Progenitor cell of endocrine pancreas (in vitro differentiated cells): Measurements from ENCODE around the gene TP53TG5. TPM values are rescaled to one million over a fixed set of nuclear protein-coding genes. Genes with fewer than 3 reads are reported as not detected.

Source experiments
- DNase-seq: peaks from one replicate; pipeline ENCODE4 v3.0.0; 2021; ENCODE audit warnings: low spot score; ENCODE audit not compliant: unreplicated experiment
- H3K27ac Mint-ChIP-seq: 2 replicates; pipeline ENCODE4 v1.8.0; 2021; ENCODE audit warnings: mild to moderate bottlenecking, moderate library complexity, mixed read lengths
- H3K27me3 Mint-ChIP-seq: 2 replicates; pipeline ENCODE4 v1.8.0; 2021; ENCODE audit warnings: mixed read lengths
- H3K36me3 Mint-ChIP-seq: 2 replicates; pipeline ENCODE4 v1.8.0; 2022; ENCODE audit warnings: mixed read lengths; ENCODE audit not compliant: insufficient read depth
- H3K4me1 Mint-ChIP-seq: 2 replicates; pipeline ENCODE4 v1.8.0; 2021; ENCODE audit warnings: low read depth, mixed read lengths
- H3K4me3 Mint-ChIP-seq: 2 replicates; pipeline ENCODE4 v1.8.0; 2021; ENCODE audit warnings: low read depth, mild to moderate bottlenecking, moderate library complexity, mixed read lengths
- H3K9me3 Mint-ChIP-seq: 2 replicates; pipeline ENCODE4 v1.8.0; 2021; ENCODE audit warnings: low read depth, mixed read lengths
- microRNA-seq: library from miRNA; unstranded; fragments of <30 nt; microRNA quantifications from one replicate; pipeline ENCODE4 v1.1.0, GENCODE V29; 2020; ENCODE audit warnings: borderline number of aligned reads; ENCODE audit not compliant: unreplicated experiment
- total RNA-seq: library from RNA; stranded (reverse); gene quantifications from 2 replicates; pipeline ENCODE4 v1.2.1, GENCODE V29; 2021
- TF ChIP-seq, protein P1 (sequence below): fragments of 200-600 bp; sonication (generic); IDR thresholded peaks from one replicate; pipeline ENCODE4 v1.5.0; 2021; ENCODE audit warnings: antibody characterized with exemption, mild to moderate bottlenecking; ENCODE audit not compliant: unreplicated experiment

The TP53TG5 gene
- total RNA-seq, 1 donor from 2014 or later = not detected

DNA sequence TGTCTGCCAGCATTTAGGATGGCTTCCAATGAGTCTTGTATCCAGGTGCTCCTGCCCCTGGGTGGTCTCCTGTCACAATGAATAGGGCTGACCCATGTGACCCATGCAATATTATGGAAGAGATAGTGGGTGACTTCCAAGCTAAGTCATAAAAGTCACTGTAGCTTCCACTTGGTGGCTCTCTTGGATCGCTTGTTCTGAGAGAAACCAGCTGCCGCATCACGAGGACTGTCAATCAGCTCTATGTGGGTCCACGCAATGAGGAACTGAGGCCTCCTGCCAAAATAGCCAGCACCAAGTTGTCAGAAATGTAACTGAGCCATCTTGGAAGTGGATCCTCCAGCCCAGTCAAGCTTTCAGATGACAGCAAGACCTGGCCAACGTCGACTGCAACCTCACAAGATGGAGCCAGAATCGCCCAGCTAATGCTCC is 55.2 kb downstream of the TP53TG5 start:
- no peak for DNase-seq
- peaks cover 7% of the 10 kb centered on the region for H3K4me1 Mint-ChIP-seq
- H3K27me3 Mint-ChIP-seq = peaks cover 4% of the 10 kb centered on the region
- no peaks in the 10 kb centered on the region for H3K9me3 Mint-ChIP-seq
- H3K36me3 Mint-ChIP-seq = peaks cover 8% of the 10 kb centered on the region
- no peak overlapping the region for H3K4me3 Mint-ChIP-seq
- TF ChIP-seq, protein P1, sequence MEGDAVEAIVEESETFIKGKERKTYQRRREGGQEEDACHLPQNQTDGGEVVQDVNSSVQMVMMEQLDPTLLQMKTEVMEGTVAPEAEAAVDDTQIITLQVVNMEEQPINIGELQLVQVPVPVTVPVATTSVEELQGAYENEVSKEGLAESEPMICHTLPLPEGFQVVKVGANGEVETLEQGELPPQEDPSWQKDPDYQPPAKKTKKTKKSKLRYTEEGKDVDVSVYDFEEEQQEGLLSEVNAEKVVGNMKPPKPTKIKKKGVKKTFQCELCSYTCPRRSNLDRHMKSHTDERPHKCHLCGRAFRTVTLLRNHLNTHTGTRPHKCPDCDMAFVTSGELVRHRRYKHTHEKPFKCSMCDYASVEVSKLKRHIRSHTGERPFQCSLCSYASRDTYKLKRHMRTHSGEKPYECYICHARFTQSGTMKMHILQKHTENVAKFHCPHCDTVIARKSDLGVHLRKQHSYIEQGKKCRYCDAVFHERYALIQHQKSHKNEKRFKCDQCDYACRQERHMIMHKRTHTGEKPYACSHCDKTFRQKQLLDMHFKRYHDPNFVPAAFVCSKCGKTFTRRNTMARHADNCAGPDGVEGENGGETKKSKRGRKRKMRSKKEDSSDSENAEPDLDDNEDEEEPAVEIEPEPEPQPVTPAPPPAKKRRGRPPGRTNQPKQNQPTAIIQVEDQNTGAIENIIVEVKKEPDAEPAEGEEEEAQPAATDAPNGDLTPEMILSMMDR = no peak
- H3K27ac Mint-ChIP-seq = no peak overlapping the region

Small RNAs within 50 kb of the gene (microRNA-seq; reads per million reads assigned to microRNA genes)
- gene MIR6812 = not detected

Other genes with a start within 250 kb of the TP53TG5 start
- not detected in 2 replicates for gene PI3, start 203.4 kb downstream of the TP53TG5 start, total RNA-seq
- gene SEMG1, start 171.3 kb downstream of the TP53TG5 start, total RNA-seq = not detected in 2 replicates
- gene SEMG2, start 157.0 kb downstream of the TP53TG5 start, total RNA-seq = not detected in 2 replicates
- gene SLPI, start 123.8 kb downstream of the TP53TG5 start, total RNA-seq = not detected in 2 replicates
- 1.4 and 1.5 TPM in 2 replicates for gene RBPJL, start 71.5 kb downstream of the TP53TG5 start, total RNA-seq
- 0.20 TPM in 1 of 2 replicates, not detected in the other for gene MATN4, start 70.0 kb downstream of the TP53TG5 start, total RNA-seq
- 112 and 121 TPM in 2 replicates for gene SDC4, start 29.9 kb downstream of the TP53TG5 start, total RNA-seq
- 31.1 and 31.9 TPM in 2 replicates for gene SYS1, start 15.2 kb downstream of the TP53TG5 start, total RNA-seq
- gene DBNDD2, start 30.0 kb upstream of the TP53TG5 start, total RNA-seq = 22.0 and 23.2 TPM in 2 replicates
- 85.1 and 87.7 TPM in 2 replicates for gene PIGT, start 37.8 kb upstream of the TP53TG5 start, total RNA-seq
- 161 and 188 TPM in 2 replicates for gene WFDC2, start 91.4 kb upstream of the TP53TG5 start, total RNA-seq
- gene SPINT3, start 137.3 kb upstream of the TP53TG5 start, total RNA-seq = not detected in 2 replicates
- not detected in 2 replicates for gene WFDC6, start 161.2 kb upstream of the TP53TG5 start, total RNA-seq
- not detected in 2 replicates for gene EPPIN, start 169.1 kb upstream of the TP53TG5 start, total RNA-seq
- not detected in 2 replicates for gene WFDC8, start 201.0 kb upstream of the TP53TG5 start, total RNA-seq